ENCODE data around the gene LHFPL6. TPM values are rescaled to one million over a fixed set of nuclear protein-coding genes. Genes with fewer than 3 reads are reported as not detected.

Gene LHFPL6
- total and polyA plus RNA-seq, 8 donors = 50.5 to 113 (median 80.2) TPM

GRCh38 chr13:39461685-39462266 lies 141.2 kb downstream of the LHFPL6 start:
- ATAC-seq (peak; percentile 71), DNase-seq (no peak)
- intact Hi-C loops (cut with DNase I) = no loop called here
- no peak overlapping the region for H3K27ac ChIP-seq
- H3K27me3 ChIP-seq = no peaks in the 10 kb centered on the region
- H3K9me3 ChIP-seq = no peaks in the 10 kb centered on the region
- no peak overlapping the region for H3K4me3 ChIP-seq
- H3K36me3 ChIP-seq = no peaks in the 10 kb centered on the region
- TF ChIP-seq CTCF (IDR thresholded peaks at IDR 0.05) = no peak
- H3K4me1 ChIP-seq = peaks cover 0 to 7% of the 10 kb centered on the region in 2 donors

- intact Hi-C loops (cut with DNase I) = no loop called here
- no peaks in the 10 kb centered on the region for H3K36me3 ChIP-seq
- peaks cover 9 to 15% of the 10 kb centered on the region in 2 donors for H3K4me1 ChIP-seq
- no peak overlapping the region for H3K4me3 ChIP-seq
- H3K9me3 ChIP-seq = no peaks in the 10 kb centered on the region
- no peak for ATAC-seq
- no peaks in the 10 kb centered on the region for H3K27me3 ChIP-seq
- TF ChIP-seq CTCF (IDR thresholded peaks at IDR 0.05) = no peak
- H3K27ac ChIP-seq = no peak overlapping the region
- no peak for DNase-seq
Measured at GRCh38 chr13:39457274-39457673, 145.7 kb downstream of the LHFPL6 start.

GRCh38 chr13:39455521-39456175 lies 147.3 kb downstream of the LHFPL6 start:
- peak in 1 of 4 donors; percentile 21 for DNase-seq
- Histone ChIP-seq H3K4me1 (peaks cover 13 to 24% of the 10 kb centered on the region in 2 donors), H3K27ac (no peak overlapping the region), H3K27me3 (no peaks in the 10 kb centered on the region), H3K36me3 (no peaks in the 10 kb centered on the region), H3K9me3 (no peaks in the 10 kb centered on the region), H3K4me3 (no peak overlapping the region)
- no peak for TF ChIP-seq CTCF (IDR thresholded peaks at IDR 0.05)
- intact Hi-C loops (cut with DNase I) = no loop called here
- no peak for ATAC-seq

GRCh38 chr13:39452834-39453233 lies 150.2 kb downstream of the LHFPL6 start:
- no peaks in the 10 kb centered on the region for H3K9me3 ChIP-seq
- no peak for TF ChIP-seq CTCF (IDR thresholded peaks at IDR 0.05)
- no peak overlapping the region for H3K4me3 ChIP-seq
- H3K4me1 ChIP-seq = peaks cover 13 to 24% of the 10 kb centered on the region in 2 donors
- H3K27me3 ChIP-seq = no peaks in the 10 kb centered on the region
- intact Hi-C loops (cut with DNase I) = no loop called here
- ATAC-seq (peak; percentile 41), DNase-seq (no peak)
- no peak overlapping the region for H3K27ac ChIP-seq
- no peaks in the 10 kb centered on the region for H3K36me3 ChIP-seq

- H3K27ac ChIP-seq = no peak overlapping the region
- peaks cover 13 to 24% of the 10 kb centered on the region in 2 donors for H3K4me1 ChIP-seq
- no peaks in the 10 kb centered on the region for H3K36me3 ChIP-seq
- no peak overlapping the region for H3K4me3 ChIP-seq
- no peaks in the 10 kb centered on the region for H3K27me3 ChIP-seq
- intact Hi-C loops (cut with DNase I) = no loop called here
- no peak for TF ChIP-seq CTCF (IDR thresholded peaks at IDR 0.05)
- ATAC-seq = peak; percentile 30
- H3K9me3 ChIP-seq = no peaks in the 10 kb centered on the region
- DNase-seq = no peak
Measured at GRCh38 chr13:39452417-39452816, 150.6 kb downstream of the LHFPL6 start.
